Astrocyte of the cerebellum (primary cell): Measurements from ENCODE around the gene TAS2R9.

Experiments used
- DNase-seq: peaks from one replicate; pipeline ENCODE4 v3.0.0-alpha.2; 2011; ENCODE audit warnings: low read depth
- H3K4me3 ChIP-seq: 2 replicates; pipeline ENCODE4 v1.5.1; 2011; ENCODE audit warnings: mild to moderate bottlenecking, low read depth, low read length, moderate library complexity
- in situ Hi-C: cut with HindIII; loops from 2 replicates; pipeline ENCODE4 v1.10.0; 2017; ENCODE audit warnings: low sequenced_read_pairs
- TF ChIP-seq, protein P1 (sequence below): IDR thresholded peaks from 2 replicates; pipeline ENCODE4 v1.5.1; 2012; ENCODE audit warnings: low read length, low read depth, moderate library complexity, mild to moderate bottlenecking; ENCODE audit errors: missing control alignments

The TAS2R9 gene

DNA sequence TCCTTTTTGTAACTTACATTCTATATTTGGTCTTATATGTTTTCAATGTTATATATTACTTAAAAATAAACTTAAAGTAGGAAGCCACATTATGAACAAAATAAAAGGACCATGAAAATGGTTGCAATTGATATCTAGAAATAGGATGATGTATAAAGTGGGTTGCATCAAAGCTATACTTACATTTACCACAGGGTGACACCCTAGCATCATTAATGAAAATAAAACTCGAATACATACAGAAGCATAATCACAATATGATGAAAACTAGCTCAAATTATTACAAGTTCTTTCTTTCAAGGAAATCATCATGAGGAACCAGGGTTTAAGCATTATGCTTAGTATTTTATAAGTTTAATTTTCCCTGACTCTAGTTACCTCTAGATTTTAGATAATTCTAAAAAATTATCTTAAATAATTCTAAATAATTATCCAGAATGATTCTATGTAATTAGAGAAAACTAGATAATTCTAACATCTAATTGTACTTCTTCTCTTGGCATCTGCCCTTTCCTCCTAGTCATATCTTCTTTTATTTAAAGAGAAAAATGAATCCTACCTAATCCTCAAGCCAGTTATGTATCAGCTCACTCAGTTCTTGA is 38.7 kb downstream of the TAS2R9 start:
- in situ Hi-C loops = no loop called here
- H3K4me3 ChIP-seq = no peak overlapping the region
- TF ChIP-seq, protein P1, sequence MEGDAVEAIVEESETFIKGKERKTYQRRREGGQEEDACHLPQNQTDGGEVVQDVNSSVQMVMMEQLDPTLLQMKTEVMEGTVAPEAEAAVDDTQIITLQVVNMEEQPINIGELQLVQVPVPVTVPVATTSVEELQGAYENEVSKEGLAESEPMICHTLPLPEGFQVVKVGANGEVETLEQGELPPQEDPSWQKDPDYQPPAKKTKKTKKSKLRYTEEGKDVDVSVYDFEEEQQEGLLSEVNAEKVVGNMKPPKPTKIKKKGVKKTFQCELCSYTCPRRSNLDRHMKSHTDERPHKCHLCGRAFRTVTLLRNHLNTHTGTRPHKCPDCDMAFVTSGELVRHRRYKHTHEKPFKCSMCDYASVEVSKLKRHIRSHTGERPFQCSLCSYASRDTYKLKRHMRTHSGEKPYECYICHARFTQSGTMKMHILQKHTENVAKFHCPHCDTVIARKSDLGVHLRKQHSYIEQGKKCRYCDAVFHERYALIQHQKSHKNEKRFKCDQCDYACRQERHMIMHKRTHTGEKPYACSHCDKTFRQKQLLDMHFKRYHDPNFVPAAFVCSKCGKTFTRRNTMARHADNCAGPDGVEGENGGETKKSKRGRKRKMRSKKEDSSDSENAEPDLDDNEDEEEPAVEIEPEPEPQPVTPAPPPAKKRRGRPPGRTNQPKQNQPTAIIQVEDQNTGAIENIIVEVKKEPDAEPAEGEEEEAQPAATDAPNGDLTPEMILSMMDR = peak; percentile 27
- peak; percentile 42 for DNase-seq

DNA sequence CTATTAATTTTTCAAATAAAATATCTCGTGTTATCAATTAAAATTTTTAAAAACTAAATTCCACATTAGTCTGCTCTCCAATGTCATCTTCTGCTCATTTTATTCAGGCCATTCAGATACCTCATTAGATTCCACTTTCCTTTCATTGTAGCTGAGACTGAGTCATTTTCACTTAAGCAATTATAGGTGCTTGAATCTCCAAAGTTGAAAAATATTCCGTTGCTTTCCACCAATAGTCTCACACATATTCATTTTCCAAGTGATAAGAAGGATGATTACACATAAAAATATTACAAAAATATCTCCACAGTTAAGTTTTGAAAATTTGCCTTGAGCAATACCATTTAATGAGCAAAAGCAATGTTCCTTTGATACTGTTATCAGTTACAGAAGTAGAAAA is 50.3 kb downstream of the TAS2R9 start:
- no peak overlapping the region for H3K4me3 ChIP-seq
- in situ Hi-C loops = no loop called here
- no peak for DNase-seq
- TF ChIP-seq, protein P1 = no peak
